IMR-90 (cell line): Measurements from ENCODE around the gene OTOR. TPM values are rescaled to one million over a fixed set of nuclear protein-coding genes. Genes with fewer than 3 reads are reported as not detected.

Experiments used
- ATAC-seq: fragments of 200-7000 bp; cut with Tn5 transposase; 2 replicates; pipeline ENCODE4 v1.9.1; 2020; ENCODE audit warnings: low read depth, mild to moderate bottlenecking, moderate library complexity
- BruUV-seq: library from RNA; stranded (reverse); fragments of 400-500 nt; replicated peaks from 2 replicates; lab custom pipeline; 2021; lab: Mats Ljungman, UMichigan
- CTCF ChIA-PET: fragments of 300-600 bp; formaldehyde crosslinking; extraction: SDS; loops from one replicate; lab custom pipeline; 2021; ENCODE audit warnings: antibody characterized with exemption; lab: Yijun Ruan, JAX
- POLR2A ChIA-PET: fragments of 300-600 bp; sonication (Branson Sonifier 250); formaldehyde crosslinking; loops from one replicate; lab custom pipeline; 2022; ENCODE audit warnings: antibody characterized with exemption; ENCODE audit not compliant: unreplicated experiment; lab: Charles Lee
- DNase-seq: peaks from one replicate; pipeline ENCODE4 v3.0.0; 2013
- H2AFZ ChIP-seq: replicated peaks from 2 replicates; pipeline ENCODE3; 2013; ENCODE audit warnings: low read length, mild to moderate bottlenecking; ENCODE audit not compliant: poor library complexity
- H2AK5ac ChIP-seq: 2 replicates; pipeline ENCODE4 v1.6.1; 2013; ENCODE audit warnings: low read depth, low read length, inconsistent platforms
- H2AK9ac ChIP-seq: replicated peaks from 2 replicates; pipeline ENCODE3; 2013; ENCODE audit warnings: mild to moderate bottlenecking, low read depth, low read length, moderate library complexity; ENCODE audit not compliant: poor library complexity
- H2BK120ac ChIP-seq: 2 replicates; pipeline ENCODE4 v1.6.1; 2013; ENCODE audit warnings: low read depth, low read length, inconsistent platforms
- H2BK15ac ChIP-seq: 3 replicates; pipeline ENCODE4 v1.6.1; 2013; ENCODE audit warnings: low read depth, low read length, inconsistent platforms
- H2BK20ac ChIP-seq: 2 replicates; pipeline ENCODE4 v1.6.1; 2013; ENCODE audit warnings: low read depth, mild to moderate bottlenecking, inconsistent platforms, low read length, moderate library complexity
- H2BK5ac ChIP-seq: 2 replicates; pipeline ENCODE4 v1.6.1; 2013; ENCODE audit warnings: mild to moderate bottlenecking, low read depth, low read length, inconsistent platforms; ENCODE audit not compliant: poor library complexity, severe bottlenecking
- H3K14ac ChIP-seq: replicated peaks from 2 replicates; pipeline ENCODE4 v1.6.1; 2013; ENCODE audit warnings: low read depth, low read length, inconsistent platforms
- H3K18ac ChIP-seq: 2 replicates; pipeline ENCODE4 v1.6.1; 2013; ENCODE audit warnings: low read depth, low read length, control low read depth
- H3K23ac ChIP-seq: 2 replicates; pipeline ENCODE4 v1.6.1; 2013; ENCODE audit warnings: low read depth, low read length, inconsistent platforms
- H3K27ac ChIP-seq: 2 replicates; pipeline ENCODE4 v1.5.1; 2013; ENCODE audit warnings: mild to moderate bottlenecking, control low read depth, low read length; ENCODE audit not compliant: insufficient read depth
- H3K27me3 ChIP-seq: 2 replicates; pipeline ENCODE4 v1.6.1; 2013; ENCODE audit warnings: low read length; ENCODE audit not compliant: control insufficient read depth, insufficient read depth
- H3K36me3 ChIP-seq: 2 replicates; pipeline ENCODE4 v1.6.1; 2013; ENCODE audit warnings: low read length, mixed read lengths; ENCODE audit not compliant: control insufficient read depth, insufficient read depth
- H3K4ac ChIP-seq: 2 replicates; pipeline ENCODE4 v1.6.1; 2013; ENCODE audit warnings: low read depth, low read length, inconsistent platforms
- H3K4me1 ChIP-seq: 2 replicates; pipeline ENCODE4 v1.6.1; 2013; ENCODE audit warnings: low read length, mixed read lengths; ENCODE audit not compliant: control insufficient read depth, insufficient read depth
- H3K4me2 ChIP-seq: 2 replicates; pipeline ENCODE4 v1.6.1; 2013; ENCODE audit warnings: low read depth, mild to moderate bottlenecking, control low read depth, low read length, moderate library complexity
- H3K4me3 ChIP-seq: 2 replicates; pipeline ENCODE4 v1.5.1; 2013; ENCODE audit warnings: low read depth, mild to moderate bottlenecking, control low read depth, low read length, moderate library complexity; ENCODE audit not compliant: insufficient read depth
- H3K56ac ChIP-seq: 2 replicates; pipeline ENCODE4 v1.6.1; 2013; ENCODE audit warnings: low read length, inconsistent platforms; ENCODE audit not compliant: insufficient read depth; ENCODE audit errors: extremely low read depth
- H3K79me1 ChIP-seq, 2 experiments: 2 replicates each; pipeline ENCODE4 v1.6.1; 2013; ENCODE audit warnings: low read length in 2 of 2, inconsistent platforms in 1 of 2, low read depth in 1 of 2
- H3K9ac ChIP-seq: 2 replicates; pipeline ENCODE4 v1.6.1; 2013; ENCODE audit warnings: low read depth, low read length, control low read depth
- H3K9me1 ChIP-seq: 2 replicates; pipeline ENCODE4 v1.6.1; 2013; ENCODE audit warnings: low read length, inconsistent platforms; ENCODE audit not compliant: insufficient read depth
- H3K9me3 ChIP-seq: 2 replicates; pipeline ENCODE4 v1.6.1; 2013; ENCODE audit warnings: low read length; ENCODE audit not compliant: control insufficient read depth, insufficient read depth
- H4K20me1 ChIP-seq: 2 replicates; pipeline ENCODE4 v1.6.1; 2013; ENCODE audit warnings: low read length, inconsistent platforms; ENCODE audit not compliant: insufficient read depth
- H4K5ac ChIP-seq: 2 replicates; pipeline ENCODE4 v1.6.1; 2013; ENCODE audit warnings: mild to moderate bottlenecking, low read depth, low read length, control low read depth
- H4K8ac ChIP-seq, 2 experiments: 2 replicates each; pipeline ENCODE4 v1.6.1; 2013; ENCODE audit warnings: low read depth in 2 of 2, low read length in 2 of 2, control low read depth in 1 of 2, inconsistent platforms in 1 of 2
- H4K91ac ChIP-seq: 2 replicates; pipeline ENCODE4 v1.6.1; 2013; ENCODE audit warnings: low read depth, low read length, inconsistent platforms; ENCODE audit not compliant: insufficient read depth
- BHLHE40 ChIP-seq: fragments of 150-350 bp; IDR thresholded peaks from 2 replicates; pipeline ENCODE4 v1.6.1; 2016; ENCODE audit warnings: mild to moderate bottlenecking, low read depth, low read length
- CEBPB ChIP-seq: IDR thresholded peaks from 2 replicates; pipeline ENCODE4 v1.6.1; 2012; ENCODE audit warnings: low read depth, low read length, improper control_type of control experiment
- CHD1 ChIP-seq: IDR thresholded peaks from 2 replicates; pipeline ENCODE4 v1.6.1; 2012; ENCODE audit warnings: low read depth, low read length, improper control_type of control experiment
- FOS ChIP-seq: fragments of 150-350 bp; IDR thresholded peaks from 2 replicates; pipeline ENCODE4 v1.6.1; 2016; ENCODE audit warnings: low read depth, low read length
- MAFK ChIP-seq: IDR thresholded peaks from 2 replicates; pipeline ENCODE4 v1.6.1; 2012; ENCODE audit warnings: low read depth, low read length, improper control_type of control experiment
- MAZ ChIP-seq: IDR thresholded peaks from 2 replicates; pipeline ENCODE4 v1.6.1; 2012; ENCODE audit warnings: low read depth, mild to moderate bottlenecking, low read length, improper control_type of control experiment, moderate library complexity, borderline replicate concordance
- MXI1 ChIP-seq: IDR thresholded peaks from 2 replicates; pipeline ENCODE4 v1.6.1; 2012; ENCODE audit warnings: low read depth, mild to moderate bottlenecking, low read length, moderate library complexity, borderline replicate concordance
- POLR2A ChIP-seq: IDR thresholded peaks from 2 replicates; pipeline ENCODE4 v1.6.1; 2012; ENCODE audit warnings: mild to moderate bottlenecking, low read depth, low read length
- RAD21 ChIP-seq: IDR thresholded peaks from 2 replicates; pipeline ENCODE4 v1.6.1; 2012; ENCODE audit warnings: low read length, improper control_type of control experiment
- RCOR1 ChIP-seq: IDR thresholded peaks from 2 replicates; pipeline ENCODE4 v1.6.1; 2012; ENCODE audit warnings: mild to moderate bottlenecking, low read length, improper control_type of control experiment; ENCODE audit not compliant: insufficient replicate concordance
- RFX5 ChIP-seq: IDR thresholded peaks from 2 replicates; pipeline ENCODE4 v1.8.0; 2012; ENCODE audit warnings: low read depth, mild to moderate bottlenecking, low read length, moderate library complexity
- SMC3 ChIP-seq: fragments of 150-350 bp; IDR thresholded peaks from 2 replicates; pipeline ENCODE4 v1.6.1; 2016; ENCODE audit warnings: low read depth, mild to moderate bottlenecking, antibody characterized with exemption, low read length, moderate library complexity
- WGBS, 2 experiments: methylation state at CpG; one replicate each; pipeline versions ENCODE4 v1.1.5 to v1.1.7; 2013; ENCODE audit warnings: missing lambda C conversion rate in 2 of 2; ENCODE audit not compliant: insufficient read length in 1 of 2; ENCODE audit errors: extremely low coverage in 2 of 2; 5-methylcytosine and 5-hydroxymethylcytosine counted together
- dilution Hi-C: fragments of 300-500 bp; cut with HindIII; formaldehyde crosslinking; loops from one replicate; pipeline ENCODE4 v1.14.3; 2018; ENCODE audit warnings: low sequenced_read_pairs; ENCODE audit not compliant: unreplicated experiment
- in situ Hi-C: fragments of 300-500 bp; cut with MboI; formaldehyde crosslinking; loops from 3 replicates; pipeline ENCODE4 v1.14.3; 2019; ENCODE audit warnings: low sequenced_read_pairs, inconsistent platforms, mixed read lengths
- intact Hi-C: fragments of 100-400 bp; cut with micrococcal nuclease; formaldehyde crosslinking; loops from 2 replicates; pipeline ENCODE4 v1.10.0; 2022
- polyA plus RNA-seq, 3 experiments: library from polyadenylated mRNA; depleted of rRNA; stranded (reverse); fragments of >200 nt; gene quantifications; 2 replicates each; pipeline ENCODE4 v1.2.3, GENCODE V29; 2012; ENCODE audit warnings: low replicate concordance in 1 of 3
- total RNA-seq: library from RNA; depleted of rRNA; stranded (reverse); fragments of >200 nt; gene quantifications from 2 replicates; pipeline ENCODE4 v1.2.3, GENCODE V29; 2012
- TF ChIP-seq, protein P1 (sequence below): fragments of 150-350 bp; IDR thresholded peaks from 2 replicates; pipeline ENCODE4 v1.6.1; 2017; ENCODE audit warnings: mild to moderate bottlenecking, antibody characterized with exemption, low read length, low read depth
- TF ChIP-seq, protein P2 (sequence below): fragments of 150-350 bp; IDR thresholded peaks from 2 replicates; pipeline ENCODE4 v1.6.1; 2016; ENCODE audit warnings: low read depth, mild to moderate bottlenecking, low read length, moderate library complexity, borderline replicate concordance
- TF ChIP-seq, protein P3 (sequence below): conservative IDR thresholded peaks from 2 replicates; pipeline ENCODE4 v1.5.1; 2012; ENCODE audit warnings: mild to moderate bottlenecking, low read depth, low read length, improper control_type of control experiment

OTOR gene
- total and polyA plus RNA-seq, 2 of the 4 experiments (the other 2 are of a cell fraction), result not detected

DNA sequence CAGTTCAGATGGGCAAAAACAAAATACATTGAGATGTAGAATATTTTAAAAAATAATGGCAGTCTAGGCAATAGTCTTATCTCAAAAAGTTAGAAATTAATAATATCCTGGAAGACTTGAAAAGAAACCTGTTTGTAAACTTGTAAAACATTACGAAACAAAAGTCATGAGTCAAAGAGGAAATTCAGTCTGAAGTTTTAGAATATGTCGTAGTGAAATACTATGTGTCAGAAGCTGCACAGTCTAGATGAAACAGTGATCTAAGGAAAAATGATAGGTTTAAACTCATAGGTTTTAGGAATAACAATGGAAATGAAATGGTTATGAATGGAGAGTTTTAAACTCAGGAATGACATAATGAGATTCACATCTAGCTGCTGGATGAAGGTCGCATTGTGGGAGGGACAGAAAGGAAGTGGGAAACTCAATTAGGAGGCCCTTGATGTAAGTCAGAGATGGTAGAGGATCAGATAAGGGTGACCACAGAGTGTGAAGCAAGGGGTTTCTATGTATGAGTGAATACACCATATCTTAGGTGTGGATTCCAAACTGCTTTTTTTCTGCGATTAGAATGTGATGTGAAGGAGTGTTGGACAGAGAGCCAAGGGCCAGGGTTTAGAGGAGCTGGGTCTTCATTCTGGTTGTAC, 15.5 kb upstream of the OTOR start:
- POLR2A ChIA-PET, result no interaction called here
- H4K20me1 ChIP-seq, result 0 out of 2 replicates have a peak, but pooled peaks cover 5% of the 10 kb centered on the region
- H2BK5ac ChIP-seq, result no peak overlapping the region
- no peak overlapping the region for H2AK9ac ChIP-seq
- BruUV-seq, result no TSS peak
- dilution Hi-C loops (no loop called here), in situ Hi-C loops (loop anchor here (10.0 kb wide), 1 partner anchor 218 kb away; no protein-coding TSS in a partner anchor), intact Hi-C loops (loop anchor here (10.0 kb wide), 2 partner anchors 158 to 218 kb away; partner anchors contain the start of gene KIF16B)
- CTCF ChIA-PET, result no interaction called here
- H3K4me2 ChIP-seq, result no peak overlapping the region
- H3K4me1 ChIP-seq, result no peaks in the 10 kb centered on the region; the same call in 1 of the 2 replicates
- no peak overlapping the region for H2AK5ac ChIP-seq
- no peak overlapping the region for H2BK120ac ChIP-seq
- no peak overlapping the region for H3K4me3 ChIP-seq
- H3K23ac ChIP-seq, result no peak overlapping the region
- H3K27me3 ChIP-seq, result no peaks in the 10 kb centered on the region
- DNase-seq, result no peak
- H3K4ac ChIP-seq, result no peak overlapping the region
- H3K9ac ChIP-seq, result no peak overlapping the region
- H2BK20ac ChIP-seq, result no peak overlapping the region
- no peak overlapping the region for H4K91ac ChIP-seq
- no peak overlapping the region for H2AFZ ChIP-seq
- H3K36me3 ChIP-seq, result peaks cover 10% of the 10 kb centered on the region
- no peak overlapping the region for H3K56ac ChIP-seq
- peaks cover 4% of the 10 kb centered on the region for H3K9me1 ChIP-seq
- peaks cover 22 to 34% of the 10 kb centered on the region in 2 experiments for H3K79me1 ChIP-seq
- TF ChIP-seq, protein P1, sequence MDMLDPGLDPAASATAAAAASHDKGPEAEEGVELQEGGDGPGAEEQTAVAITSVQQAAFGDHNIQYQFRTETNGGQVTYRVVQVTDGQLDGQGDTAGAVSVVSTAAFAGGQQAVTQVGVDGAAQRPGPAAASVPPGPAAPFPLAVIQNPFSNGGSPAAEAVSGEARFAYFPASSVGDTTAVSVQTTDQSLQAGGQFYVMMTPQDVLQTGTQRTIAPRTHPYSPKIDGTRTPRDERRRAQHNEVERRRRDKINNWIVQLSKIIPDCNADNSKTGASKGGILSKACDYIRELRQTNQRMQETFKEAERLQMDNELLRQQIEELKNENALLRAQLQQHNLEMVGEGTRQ, result no peak
- TF ChIP-seq, protein P2, sequence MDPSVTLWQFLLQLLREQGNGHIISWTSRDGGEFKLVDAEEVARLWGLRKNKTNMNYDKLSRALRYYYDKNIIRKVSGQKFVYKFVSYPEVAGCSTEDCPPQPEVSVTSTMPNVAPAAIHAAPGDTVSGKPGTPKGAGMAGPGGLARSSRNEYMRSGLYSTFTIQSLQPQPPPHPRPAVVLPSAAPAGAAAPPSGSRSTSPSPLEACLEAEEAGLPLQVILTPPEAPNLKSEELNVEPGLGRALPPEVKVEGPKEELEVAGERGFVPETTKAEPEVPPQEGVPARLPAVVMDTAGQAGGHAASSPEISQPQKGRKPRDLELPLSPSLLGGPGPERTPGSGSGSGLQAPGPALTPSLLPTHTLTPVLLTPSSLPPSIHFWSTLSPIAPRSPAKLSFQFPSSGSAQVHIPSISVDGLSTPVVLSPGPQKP, result no peak
- TF ChIP-seq MAZ (no peak), SMC3 (no peak), RFX5 (no peak), RCOR1 (no peak), CEBPB (no peak), POLR2A (no peak), CHD1 (no peak), MXI1 (no peak), RAD21 (no peak), MAFK (no peak), FOS (no peak), BHLHE40 (no peak)
- TF ChIP-seq, protein P3, sequence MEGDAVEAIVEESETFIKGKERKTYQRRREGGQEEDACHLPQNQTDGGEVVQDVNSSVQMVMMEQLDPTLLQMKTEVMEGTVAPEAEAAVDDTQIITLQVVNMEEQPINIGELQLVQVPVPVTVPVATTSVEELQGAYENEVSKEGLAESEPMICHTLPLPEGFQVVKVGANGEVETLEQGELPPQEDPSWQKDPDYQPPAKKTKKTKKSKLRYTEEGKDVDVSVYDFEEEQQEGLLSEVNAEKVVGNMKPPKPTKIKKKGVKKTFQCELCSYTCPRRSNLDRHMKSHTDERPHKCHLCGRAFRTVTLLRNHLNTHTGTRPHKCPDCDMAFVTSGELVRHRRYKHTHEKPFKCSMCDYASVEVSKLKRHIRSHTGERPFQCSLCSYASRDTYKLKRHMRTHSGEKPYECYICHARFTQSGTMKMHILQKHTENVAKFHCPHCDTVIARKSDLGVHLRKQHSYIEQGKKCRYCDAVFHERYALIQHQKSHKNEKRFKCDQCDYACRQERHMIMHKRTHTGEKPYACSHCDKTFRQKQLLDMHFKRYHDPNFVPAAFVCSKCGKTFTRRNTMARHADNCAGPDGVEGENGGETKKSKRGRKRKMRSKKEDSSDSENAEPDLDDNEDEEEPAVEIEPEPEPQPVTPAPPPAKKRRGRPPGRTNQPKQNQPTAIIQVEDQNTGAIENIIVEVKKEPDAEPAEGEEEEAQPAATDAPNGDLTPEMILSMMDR, result no peak
- no peak for ATAC-seq
- H2BK15ac ChIP-seq, result no peak overlapping the region
- H4K8ac ChIP-seq, result no peak overlapping the region
- no peak overlapping the region for H4K5ac ChIP-seq
- no peak overlapping the region for H3K27ac ChIP-seq
- WGBS, 2 experiments, result 95% methylated on average over 3 of the region's 4 CpGs; no CpG with 5 or more reads in 1 of the 2 experiments
- H3K18ac ChIP-seq, result no peak overlapping the region
- H3K9me3 ChIP-seq, result no peaks in the 10 kb centered on the region
- H3K14ac ChIP-seq, result no peak overlapping the region
